Stimulated activated CD8-positive, alpha-beta memory T cell treated with anti-CD3 and anti-CD28 coated beads, Interleukin-7, amount 100 ng/mL, for 24 hours (primary cell): ENCODE measurements around the gene RCL1.
"Not testable (repeated sequence)": the region's sequence is repeated elsewhere in the genome, so short reads cannot be mapped to it uniquely, and the experiment has no call there.

Experiments used
- DNase-seq: peaks from one replicate; pipeline ENCODE4 v3.0.0-alpha.2; 2020; ENCODE audit warnings: low read depth

RCL1 gene

DNA sequence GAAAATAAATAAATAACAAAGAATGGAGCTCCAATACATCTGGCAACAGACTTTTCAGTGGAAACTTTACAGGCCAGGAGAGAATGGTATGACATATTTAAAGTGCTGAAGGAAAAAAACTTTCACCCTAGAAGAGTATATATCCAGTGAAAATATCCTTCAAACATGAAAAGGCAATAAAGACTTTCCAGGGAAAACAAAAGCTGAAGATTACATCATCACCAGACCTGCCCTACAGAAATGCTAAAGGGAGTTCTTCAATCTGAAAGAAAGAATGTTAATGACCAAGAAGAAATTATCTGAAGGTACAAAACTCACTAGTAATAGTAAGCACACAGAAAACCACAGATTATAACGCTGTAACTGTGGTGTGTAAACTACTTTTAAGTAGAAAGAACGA lies 8.3 kb upstream of the RCL1 start:
- no peak for DNase-seq

DNA sequence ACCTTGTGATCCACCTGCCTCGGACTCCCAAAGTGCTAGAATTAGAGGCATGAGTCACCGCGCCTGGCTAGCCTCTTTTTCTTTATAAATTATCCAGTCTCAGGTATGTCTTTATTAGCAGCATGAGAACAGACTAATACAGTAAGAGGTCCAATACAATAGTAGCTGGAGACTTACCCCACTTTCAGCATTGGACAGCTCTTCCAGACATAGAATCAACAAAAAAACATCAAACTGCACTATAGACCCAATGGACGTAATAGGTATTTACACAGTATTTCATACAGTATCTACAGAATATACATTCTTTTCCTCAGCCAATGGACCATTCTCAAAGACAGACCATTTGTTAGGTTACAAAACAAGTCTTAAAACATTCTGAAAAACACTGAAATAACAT lies 6.1 kb upstream of the RCL1 start:
- DNase-seq, result no peak

DNA sequence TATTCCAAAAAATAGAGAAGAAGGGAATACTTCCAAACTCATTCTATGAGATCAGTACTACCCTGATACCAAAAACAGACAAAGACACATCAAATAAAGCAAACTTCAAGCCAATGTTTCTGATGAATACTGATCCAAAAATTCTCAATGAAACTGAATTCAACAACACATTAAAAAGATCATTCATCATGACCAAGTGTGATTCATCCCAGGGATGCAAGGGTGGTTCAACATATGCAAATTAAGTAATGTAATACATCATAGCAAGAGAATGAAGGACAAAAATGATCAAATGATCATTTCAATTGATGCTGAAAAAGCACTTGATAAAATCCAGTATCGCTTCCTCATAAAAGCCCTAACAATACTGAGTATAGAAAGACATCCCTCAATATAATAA lies 4.9 kb upstream of the RCL1 start:
- no peak for DNase-seq

DNA sequence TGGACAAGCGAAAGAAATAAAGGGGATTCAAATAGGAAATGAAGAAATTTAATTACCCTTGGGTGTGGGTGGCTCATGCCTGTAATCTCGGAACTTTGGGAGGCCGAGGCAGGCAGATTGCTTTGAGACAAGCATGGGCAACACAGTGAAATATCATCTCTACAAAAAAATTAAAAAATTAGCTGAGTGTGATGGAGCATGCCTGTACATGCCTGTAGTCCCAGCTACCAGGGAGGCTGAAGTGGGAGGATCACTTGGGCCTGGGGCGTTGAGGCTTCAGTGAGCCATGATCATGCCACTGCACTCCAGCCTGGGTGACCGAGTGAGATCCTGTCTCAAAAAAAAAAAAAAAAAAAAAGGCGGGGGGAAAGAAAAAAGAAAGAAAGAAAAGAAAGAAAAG lies 4.0 kb upstream of the RCL1 start:
- DNase-seq, result no peak

DNA sequence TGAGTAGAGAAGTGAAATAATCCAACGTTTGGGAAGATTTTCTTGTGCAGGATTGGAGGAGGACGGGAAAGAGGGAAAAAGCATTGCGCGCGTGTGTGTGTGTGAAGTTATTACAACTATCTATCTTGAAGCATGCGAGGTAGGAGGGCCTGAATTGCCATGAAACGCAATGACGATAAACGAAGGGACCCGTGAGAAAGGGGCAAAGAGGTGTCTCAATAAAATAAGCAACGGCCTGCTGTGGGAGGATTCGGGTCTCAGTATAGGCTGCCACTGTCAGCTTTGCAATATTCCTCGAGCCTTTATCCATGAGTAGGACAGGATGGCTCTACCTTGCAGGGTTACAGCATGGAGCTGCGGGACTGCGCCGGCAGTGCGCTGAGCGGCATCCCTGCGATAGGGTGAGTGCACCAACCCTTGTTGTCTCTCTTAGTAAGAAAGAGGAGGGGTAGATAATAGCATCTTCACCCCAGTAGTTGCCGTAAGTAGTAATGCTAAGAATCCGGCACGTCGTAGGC lies 631 bp upstream of the RCL1 start:
- DNase-seq, result no peak

DNA sequence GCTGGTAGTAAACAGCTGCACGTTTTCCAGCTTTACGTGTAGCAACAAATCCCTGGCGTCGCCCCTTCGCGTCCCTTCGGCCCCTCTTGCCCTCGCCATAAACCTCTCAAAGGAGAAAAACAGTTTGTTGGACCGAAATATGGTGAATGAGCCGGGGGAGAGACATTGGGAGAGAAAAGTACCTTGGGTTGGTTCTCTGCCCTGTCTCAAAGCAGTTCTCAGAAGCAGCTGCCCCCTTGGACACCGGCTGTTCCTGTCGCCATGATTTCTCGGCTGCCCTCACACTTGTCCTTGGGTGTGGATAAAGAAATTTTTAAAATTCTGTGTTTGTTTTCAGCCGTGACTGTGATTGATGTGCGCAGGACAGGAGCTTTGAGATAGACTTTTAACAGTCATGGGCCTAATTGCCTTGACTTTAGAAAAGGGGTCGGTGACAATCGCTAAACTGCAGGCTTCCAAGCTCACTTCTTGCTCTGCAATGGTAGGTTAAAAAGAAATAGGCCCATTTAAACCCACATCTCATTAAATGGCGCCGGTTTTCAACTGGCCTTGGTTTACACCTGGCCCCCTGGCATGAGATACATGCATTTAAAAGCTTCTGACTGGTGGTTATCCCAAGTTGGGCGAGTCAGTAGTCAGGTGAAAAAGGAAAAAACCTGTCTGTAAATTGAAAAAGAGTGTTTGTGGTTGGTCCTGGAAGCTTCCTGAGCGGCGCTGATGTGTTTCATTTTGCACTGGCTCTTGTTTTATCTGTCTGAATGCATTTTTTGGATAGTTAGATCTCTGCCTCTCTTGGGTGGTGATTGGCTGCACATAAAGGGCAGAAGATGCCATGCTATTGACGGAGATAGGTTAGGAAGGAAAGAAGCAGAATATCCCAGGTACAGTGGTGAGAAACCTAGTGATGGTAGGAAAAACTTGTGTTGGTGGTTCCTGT lies 983 bp downstream of the RCL1 start:
- no peak for DNase-seq

DNA sequence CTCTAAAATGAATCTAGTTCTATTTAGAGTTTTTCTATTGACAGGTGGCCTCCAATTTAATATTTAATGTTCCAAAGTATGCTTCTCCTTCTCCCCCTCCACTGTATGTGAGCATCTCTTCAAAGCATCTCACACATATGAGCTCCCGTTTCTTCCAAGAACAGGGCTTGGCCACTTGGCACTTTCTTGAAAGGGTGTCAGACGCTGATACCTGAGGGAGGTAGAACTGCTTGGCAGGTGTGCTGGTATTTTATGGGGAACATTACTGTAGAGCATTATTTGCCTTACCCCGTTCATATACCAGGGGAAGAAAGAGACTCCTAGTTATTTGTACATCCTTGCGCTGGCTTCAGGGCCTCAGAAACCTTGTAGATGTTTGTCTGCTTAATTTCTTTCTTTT lies 1.9 kb downstream of the RCL1 start:
- DNase-seq, result no peak

DNA sequence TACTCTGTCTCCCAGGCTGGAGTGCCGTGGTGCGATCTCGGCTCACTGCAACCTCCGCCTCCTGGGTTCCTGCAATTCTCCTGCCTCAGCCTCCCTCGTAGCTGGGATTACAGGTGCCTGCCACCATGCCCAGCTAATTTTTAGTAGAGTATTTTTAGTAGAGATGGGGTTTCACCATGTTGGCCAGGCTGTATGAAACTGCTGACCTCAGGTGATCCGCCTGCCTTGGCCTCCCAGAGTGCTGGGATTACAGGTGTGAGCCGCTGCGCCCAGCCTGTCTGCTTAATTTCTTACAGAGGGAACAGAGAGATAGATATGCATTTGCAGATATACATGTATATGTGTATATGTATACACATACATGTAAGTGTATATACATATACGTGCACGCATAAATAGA lies 2.4 kb downstream of the RCL1 start:
- DNase-seq, result not testable (repeated sequence)

DNA sequence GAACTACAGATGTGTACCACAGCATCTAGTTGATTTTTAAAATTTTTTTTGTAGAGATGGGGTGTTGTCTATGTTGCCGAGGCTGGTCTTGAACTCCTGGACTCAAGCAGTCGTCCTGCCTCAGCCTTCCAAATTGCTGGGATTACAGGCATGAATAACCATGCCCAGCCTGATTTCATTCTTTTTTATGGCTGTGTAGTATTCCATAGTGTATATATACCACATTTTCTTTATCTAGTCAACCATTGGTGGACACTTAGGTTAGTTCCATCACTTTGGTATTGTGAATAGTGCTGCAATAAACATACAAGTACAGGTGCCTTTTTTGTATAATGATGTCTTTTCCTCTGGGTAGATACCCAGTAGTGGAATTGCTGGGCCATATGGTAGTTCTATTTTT lies 3.8 kb downstream of the RCL1 start:
- DNase-seq, result no peak

DNA sequence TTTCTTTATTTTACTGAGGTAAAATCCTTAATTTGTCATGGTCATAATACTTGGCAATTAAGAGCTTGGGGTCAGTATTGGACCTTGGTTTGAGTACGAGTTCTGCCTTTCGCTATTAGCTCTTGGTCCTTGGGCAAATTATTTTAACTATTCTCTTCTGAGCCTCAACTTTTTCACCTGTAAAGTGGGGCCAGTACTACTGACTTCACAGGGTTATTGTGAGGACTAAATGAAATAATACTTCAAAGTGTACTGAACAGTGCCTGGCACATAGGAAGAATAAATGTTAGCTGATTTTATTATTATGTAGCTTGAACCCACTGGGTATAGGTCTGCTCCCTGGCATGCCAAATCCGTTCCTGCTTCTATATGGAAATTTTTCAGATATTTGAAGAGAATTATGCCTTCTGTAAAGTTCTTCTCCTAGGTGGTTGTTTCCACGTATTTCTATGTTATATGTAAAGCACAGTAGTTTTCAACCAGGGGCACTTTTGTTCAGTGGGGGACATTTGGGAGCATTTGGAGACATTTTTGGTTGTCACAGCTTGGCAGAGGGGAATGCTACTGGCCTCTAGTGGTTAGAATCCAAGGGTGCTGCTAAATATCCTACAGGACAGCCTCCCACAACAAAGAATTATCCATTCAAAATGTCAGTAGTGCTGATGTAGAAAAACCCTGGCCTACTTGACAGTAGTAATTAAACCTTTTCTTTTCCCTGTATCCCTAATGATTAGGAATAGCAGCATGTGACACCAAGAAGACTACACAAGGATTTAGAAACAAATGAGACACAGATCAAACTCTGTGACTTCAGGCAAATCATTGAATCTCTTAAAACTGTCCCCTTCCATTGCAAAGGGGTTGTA lies 4.5 kb downstream of the RCL1 start:
- no peak for DNase-seq

DNA sequence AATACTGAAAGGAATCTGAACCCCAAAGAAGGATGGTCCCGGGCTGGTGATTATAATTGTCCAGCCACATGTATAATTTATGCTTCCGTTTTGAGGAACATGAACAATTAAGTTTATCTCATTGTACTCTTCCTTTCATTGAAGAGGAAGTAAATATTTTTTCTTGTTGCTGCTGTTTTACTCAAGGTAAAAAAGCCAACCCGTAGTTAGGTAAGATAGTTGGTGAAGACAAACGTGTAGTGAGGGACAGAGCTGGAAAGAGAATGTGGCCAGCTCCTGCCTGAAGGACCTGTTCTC lies 5.1 kb downstream of the RCL1 start:
- no peak for DNase-seq

DNA sequence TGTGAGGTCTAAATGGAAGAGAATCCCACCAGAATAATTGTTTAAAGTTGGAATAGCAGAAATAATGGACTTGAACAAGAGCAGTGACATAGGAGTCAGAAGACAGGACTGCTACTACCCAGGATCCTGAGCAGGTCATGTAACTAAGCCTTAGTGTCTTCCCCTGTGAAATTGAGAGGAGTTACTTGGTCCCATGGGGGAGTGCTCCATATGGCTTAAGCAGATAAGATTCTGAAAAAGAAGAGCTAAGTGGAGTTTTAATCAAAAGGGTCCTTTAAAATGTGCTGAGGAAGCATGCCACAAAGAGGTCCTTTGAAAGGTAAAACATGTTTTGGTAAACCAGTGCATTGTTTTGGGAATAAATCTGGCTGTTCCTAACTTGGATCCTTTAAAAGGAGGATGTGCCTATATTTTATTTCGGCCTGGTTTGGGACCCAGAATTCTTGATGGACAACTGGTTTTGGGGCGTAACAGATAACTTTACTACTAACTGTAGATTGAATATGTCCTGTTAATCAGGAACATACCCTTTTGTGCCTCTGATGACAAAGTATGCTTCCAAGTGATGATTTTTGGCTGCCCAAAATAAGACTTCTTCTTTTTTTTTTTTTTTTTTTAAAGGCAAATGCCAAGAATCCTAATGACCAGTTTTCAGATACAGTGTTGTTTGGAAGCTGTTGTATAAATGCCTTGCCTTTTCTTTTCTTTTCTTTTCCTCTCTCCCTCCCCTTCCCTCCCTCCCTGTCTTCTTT lies 5.7 kb downstream of the RCL1 start:
- DNase-seq, result no peak

DNA sequence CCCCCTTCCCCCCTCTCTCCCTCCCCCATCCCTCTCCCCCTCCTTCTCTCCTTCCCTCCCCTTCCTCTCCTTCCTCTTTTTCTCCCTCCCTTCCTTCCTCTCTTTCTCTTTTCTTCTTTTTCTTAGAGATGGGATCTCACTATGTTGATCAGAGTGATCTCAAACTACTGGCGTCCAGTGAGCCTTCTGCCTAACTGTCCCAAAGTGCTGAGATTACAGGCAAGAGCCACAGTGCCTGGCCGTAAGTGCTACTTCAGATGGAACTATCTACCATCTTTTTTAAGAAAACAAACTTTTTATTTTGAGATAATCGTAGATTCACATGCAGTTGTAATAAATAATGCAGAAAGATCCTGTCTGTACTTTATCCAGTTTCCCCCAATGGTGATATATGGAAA lies 6.3 kb downstream of the RCL1 start:
- no peak for DNase-seq

DNA sequence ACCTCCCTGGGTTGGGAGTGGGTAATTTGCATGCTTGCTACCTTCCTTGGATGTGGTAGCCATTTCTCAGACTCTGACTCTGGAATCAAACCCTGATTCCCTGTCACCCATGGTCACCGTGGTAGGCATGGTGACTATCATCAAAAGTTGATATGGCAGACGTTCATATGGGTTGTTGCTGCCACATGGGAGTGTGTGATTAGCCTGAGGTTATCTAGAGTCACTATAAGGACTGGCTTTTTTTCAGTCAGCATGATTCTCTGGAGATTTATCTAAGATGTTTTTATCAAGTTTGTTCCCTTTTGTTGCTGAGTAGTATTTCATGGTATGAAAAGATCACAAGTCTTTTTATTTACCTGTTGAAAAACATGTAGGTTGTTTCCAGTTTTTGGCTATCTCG lies 7.0 kb downstream of the RCL1 start:
- DNase-seq, result no peak

DNA sequence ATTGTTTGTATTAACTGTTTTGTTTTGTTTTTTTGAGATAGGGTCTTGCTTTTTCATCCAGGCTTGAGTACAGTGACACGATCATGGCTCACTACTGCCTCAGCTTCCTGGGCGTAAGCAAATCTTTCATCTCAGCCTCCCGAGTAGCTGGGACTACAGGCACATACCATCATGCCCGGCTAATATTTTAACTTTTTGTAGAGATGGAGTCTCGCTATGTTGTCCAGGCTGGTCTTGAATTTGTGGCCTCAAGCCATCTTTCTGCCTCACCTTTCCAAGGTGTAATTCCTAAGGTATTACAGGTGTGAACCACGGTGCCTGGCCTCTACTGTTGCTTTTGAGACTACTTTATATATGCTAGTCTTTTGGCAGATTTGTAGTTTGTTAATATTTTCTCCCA lies 8.4 kb downstream of the RCL1 start:
- DNase-seq, result no peak

DNA sequence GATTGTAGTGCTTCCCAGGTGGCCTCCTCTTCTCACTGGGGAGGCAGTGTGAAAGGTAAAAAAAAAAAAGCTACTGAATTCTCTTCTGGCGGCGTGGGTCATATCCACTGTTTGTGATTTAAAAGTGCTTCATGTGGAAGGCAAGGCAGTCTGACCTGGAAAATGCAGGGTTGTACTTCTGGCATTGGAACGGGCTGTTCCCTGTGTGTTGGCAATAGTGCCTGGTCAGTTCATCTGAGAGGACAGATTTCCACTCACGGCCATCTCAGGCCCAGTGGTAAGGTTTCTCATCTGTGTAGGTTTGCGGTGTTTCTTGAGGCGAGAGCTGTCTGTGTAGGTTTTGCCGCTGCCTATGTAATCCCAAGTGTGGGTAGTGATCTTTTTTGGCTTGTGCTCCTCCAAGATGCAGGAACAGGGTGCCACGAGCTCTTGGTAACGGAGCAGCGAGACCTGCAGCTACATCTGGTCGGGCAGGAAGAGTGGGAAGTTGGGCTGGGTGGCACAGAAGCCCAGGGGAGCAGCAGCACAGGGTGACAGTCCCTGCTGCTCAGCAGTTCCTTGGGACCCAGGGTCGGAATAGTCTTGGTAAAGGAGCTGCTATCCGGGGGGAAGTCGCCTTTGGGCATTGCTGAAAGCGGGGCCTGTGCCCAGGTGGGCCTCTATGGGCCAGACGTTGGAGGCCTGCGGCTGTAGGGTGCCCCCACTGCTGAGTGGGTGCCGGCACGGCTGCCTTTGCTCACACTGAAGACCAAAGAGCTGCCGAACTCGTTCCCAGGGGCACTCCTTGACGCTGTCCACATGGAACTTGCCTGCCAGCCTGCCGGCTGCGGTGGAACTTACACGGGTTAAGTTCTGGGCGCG lies 11.2 kb downstream of the RCL1 start:
- no peak for DNase-seq

DNA sequence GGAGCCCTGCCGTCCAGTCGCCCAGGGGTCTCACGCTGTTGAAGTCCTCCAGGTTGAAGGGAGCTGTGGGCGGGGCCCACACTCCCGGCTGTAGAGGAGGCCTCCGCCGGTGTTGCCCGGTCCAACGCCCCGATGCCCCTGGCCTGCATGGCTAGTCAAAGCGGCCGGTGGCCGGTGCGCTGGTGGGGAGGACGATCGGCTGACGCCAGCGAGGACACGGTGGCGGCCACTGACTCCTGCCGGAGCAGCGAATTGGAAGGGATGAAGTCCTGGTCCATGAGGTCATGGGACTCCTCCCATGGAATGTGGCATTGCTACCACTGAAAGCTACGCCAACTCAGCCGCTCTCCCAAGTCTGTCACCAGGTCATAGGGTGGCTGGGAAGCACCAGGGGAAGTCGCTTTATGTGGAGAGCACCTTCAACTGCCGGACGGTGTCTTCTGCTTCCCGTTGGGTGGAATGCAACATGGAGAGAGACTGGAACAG lies 11.8 kb downstream of the RCL1 start:
- DNase-seq, result no peak

DNA sequence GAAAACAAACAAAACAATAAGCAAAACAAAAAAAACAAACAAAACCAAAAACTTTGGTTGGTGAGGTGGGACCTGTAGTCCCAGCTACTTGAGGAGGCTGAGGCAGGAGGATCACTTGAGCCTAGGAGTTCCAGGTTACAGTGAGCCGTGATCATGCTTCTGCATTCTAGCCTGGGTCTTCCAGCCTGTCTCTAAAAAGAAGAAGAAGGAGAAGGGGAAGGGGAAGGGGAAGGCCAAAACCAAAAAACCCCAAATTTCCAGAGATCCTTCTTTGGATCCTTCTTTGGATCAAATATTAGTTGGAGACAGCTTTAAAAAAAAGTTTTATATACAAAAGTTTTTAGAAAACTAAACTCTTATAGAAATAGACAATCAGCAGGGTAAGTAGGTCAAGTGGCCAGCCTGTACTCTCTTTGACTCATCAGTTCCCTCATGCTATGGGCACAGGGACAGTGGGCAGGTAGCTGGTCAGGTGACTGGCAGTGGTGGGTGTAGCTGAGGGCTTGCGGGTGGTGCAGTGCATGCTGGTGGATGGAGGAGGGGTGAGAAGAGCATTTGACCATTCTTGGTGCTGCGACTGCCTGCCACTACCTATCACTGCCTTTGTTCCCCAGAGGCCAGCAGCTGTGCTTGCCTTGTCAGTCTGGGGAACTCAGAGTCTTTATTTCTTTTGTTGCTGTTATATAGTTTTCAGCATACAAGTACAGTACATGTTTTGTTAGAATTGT lies 12.6 kb downstream of the RCL1 start:
- DNase-seq, result no peak

DNA sequence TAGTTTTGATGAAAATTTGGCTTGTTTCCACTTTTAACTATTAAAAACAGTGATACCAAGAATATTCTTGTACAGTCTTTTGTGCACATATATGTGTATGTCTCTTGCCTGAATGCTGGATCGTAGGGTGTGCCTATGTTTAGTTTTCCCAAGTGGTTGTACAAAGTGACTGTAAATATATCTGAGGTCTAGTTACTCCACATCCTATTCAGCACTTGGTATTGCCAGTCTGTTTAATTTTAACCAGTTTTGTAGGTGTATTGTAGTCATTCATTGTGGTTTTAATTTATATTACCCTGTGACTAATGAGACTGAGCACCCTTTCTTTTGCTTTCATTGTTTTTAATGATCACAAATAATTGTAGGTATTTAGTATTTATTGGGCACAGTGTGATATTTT lies 17.8 kb downstream of the RCL1 start:
- no peak for DNase-seq

DNA sequence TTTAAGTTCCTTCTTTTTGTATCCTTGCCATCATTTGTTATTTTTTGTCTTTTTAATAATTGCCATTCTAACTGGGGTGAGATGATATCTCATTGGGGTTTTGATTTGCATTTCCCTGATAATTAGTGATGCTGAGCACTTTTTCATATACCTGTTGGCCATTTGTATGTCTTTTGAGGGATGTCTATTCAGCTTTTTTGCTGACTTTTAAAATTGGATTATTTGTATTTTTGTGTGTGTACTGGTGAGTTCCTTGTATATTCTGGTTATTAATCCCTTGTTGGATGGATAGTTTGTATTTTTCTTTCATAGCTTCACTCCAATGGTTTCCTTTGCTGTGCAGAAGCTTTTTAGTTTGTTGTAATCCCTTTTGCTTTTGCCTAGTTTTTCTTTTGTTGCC lies 19.1 kb downstream of the RCL1 start:
- no peak for DNase-seq

DNA sequence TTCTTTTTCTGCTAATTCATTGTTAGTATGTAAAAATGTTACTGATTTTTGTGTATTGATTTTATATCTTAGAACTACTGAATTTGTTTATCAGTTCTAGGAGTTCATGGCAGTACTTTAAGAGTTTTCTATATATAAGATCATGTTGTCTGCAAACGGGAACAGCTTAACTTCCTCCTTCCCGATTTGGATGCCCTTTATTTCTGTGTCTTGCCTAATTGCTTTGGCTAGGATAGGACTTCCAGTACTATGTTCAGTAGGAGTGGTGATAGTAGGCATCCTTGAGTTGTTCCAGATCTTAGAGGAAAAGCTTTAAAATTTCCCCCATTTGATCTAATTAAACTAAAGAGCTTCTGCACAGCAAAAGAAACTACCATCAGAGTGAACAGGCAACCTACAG lies 20.1 kb downstream of the RCL1 start:
- no peak for DNase-seq
